WTC11 (cell line): Measurements from ENCODE around the gene NDUFS2.

Experiments used
- AFF4 ChIP-seq: sonication (generic); formaldehyde crosslinking; IDR thresholded peaks from 2 replicates; pipeline ENCODE4 v1.8.1; 2023; ENCODE audit warnings: mild to moderate bottlenecking, missing genetic modification reagents, borderline replicate concordance
- AR ChIP-seq: fragments of 250-450 bp; sonication (Bioruptor Pico); IDR thresholded peaks from 2 replicates; pipeline ENCODE4 v1.9.0; 2021; ENCODE audit warnings: mild to moderate bottlenecking
- CBFB ChIP-seq: sonication (generic); formaldehyde crosslinking; IDR thresholded peaks from 2 replicates; pipeline ENCODE4 v1.8.1; 2022; ENCODE audit warnings: mild to moderate bottlenecking, low read depth, missing genetic modification reagents
- CTCF ChIP-seq: fragments of 200-600 bp; IDR thresholded peaks from 2 replicates; pipeline ENCODE4 v1.8.0; 2022; ENCODE audit warnings: antibody characterized with exemption
- ETV6 ChIP-seq: sonication (generic); formaldehyde crosslinking; IDR thresholded peaks from 2 replicates; pipeline ENCODE4 v1.8.1; 2022; ENCODE audit warnings: mild to moderate bottlenecking, missing genetic modification reagents
- MLX ChIP-seq: sonication (generic); formaldehyde crosslinking; IDR thresholded peaks from 2 replicates; pipeline ENCODE4 v1.8.1; 2023; ENCODE audit warnings: mild to moderate bottlenecking, missing genetic modification reagents, moderate library complexity
- USF2 ChIP-seq: sonication (generic); formaldehyde crosslinking; IDR thresholded peaks from 2 replicates; pipeline ENCODE4 v1.8.1; 2023; ENCODE audit warnings: mild to moderate bottlenecking, missing genetic modification reagents, moderate library complexity
- ZSCAN18 ChIP-seq: fragments of 250-450 bp; sonication (Bioruptor Pico); IDR thresholded peaks from 2 replicates; pipeline ENCODE4 v2.1.2; 2022; ENCODE audit warnings: mild to moderate bottlenecking, moderate library complexity

- no peak for TF ChIP-seq ETV6 (CRISPR knock-in tag)
- no peak for TF ChIP-seq USF2 (CRISPR knock-in tag)
- TF ChIP-seq CTCF: no peak
- TF ChIP-seq CBFB (CRISPR knock-in tag): no peak
- TF ChIP-seq ZSCAN18: no peak
- TF ChIP-seq AFF4 (CRISPR knock-in tag): no peak
- no peak for TF ChIP-seq MLX (CRISPR knock-in tag)
- TF ChIP-seq AR: no peak
Measured at GRCh38 chr1:161261261-161262235, 59.4 kb downstream of the NDUFS2 start.
